ENCODE results near the gene RAB31.

GRCh38 chr18:9659499-9660375 lies 48.4 kb upstream of the RAB31 start:
- TF ChIP-seq SMC3 (IDR thresholded peaks at IDR 0.05) (no peak), CTCF (IDR thresholded peaks at IDR 0.05) (no peak), MAZ (IDR thresholded peaks at IDR 0.05; ENCODE audit: borderline replicate concordance, low read depth, low read length) (no peak), POLR2A (IDR thresholded peaks at IDR 0.05; ENCODE audit: low read length) (no peak)

Measured in A549 (cell line).